SU-DHL-6 (cell line): ENCODE results near the gene RPRD2.

Experiments
- CTCF ChIP-seq: fragments of 200-600 bp; sonication (generic); IDR thresholded peaks from one replicate; pipeline ENCODE4 v1.5.1; 2017; ENCODE audit warnings: antibody characterized with exemption, mild to moderate bottlenecking, low read length, moderate library complexity; ENCODE audit not compliant: insufficient read depth, poor library complexity, severe bottlenecking
- EZH2phosphoT487 ChIP-seq: fragments of 200-600 bp; sonication (generic), shearing (Covaris generic); conservative IDR thresholded peaks from 2 replicates; pipeline ENCODE4 v1.6.1; 2018; ENCODE audit warnings: mild to moderate bottlenecking, antibody characterized with exemption, low read length, moderate library complexity, mixed read lengths

GRCh38 chr1:150385537-150386445 lies 21.8 kb downstream of the RPRD2 start:
- no peak for TF ChIP-seq CTCF
- TF ChIP-seq EZH2phosphoT487, result no peak
